ENCODE measurements around the gene PILRB.

PILRB gene

GRCh38 chr7:100411101-100411500 is 53.2 kb downstream of the PILRB start:
- DNase-seq: no peak

DNA sequence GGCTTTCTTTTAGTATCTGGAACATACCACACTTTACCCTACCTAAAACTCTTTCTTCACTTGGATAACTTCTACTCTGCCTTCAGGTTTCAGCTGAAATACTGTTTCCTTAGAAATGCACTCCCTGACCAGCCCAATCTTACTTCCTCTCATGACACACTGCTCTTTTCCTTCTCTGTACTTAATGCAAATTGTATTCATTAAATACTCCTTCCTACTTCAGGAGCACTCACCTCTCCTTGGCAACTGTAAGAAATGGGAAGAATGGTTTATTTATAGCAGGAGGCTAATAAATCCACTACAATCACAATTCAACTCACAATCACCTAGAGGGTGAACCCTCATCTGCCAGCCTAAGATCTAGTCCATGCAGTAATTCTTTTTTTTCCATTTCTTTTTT is 55.4 kb downstream of the PILRB start:
- DNase-seq: no peak

- no peak for DNase-seq
These were observed 56.0 kb downstream of the PILRB start for GRCh38 chr7:100413889-100414288.

- DNase-seq: no peak
These were observed 57.5 kb downstream of the PILRB start for GRCh38 chr7:100415448-100415847.

All from stimulated activated CD4-positive, alpha-beta T cell treated with anti-CD3 and anti-CD28 coated beads, Interleukin-12 subunit alpha, Interleukin-12 subunit beta, amount 100 ng/mL, for 4 hours (primary cell).